Type B pancreatic cell (in vitro differentiated cells): Measurements from ENCODE around the gene PRKCE. TPM values are rescaled to one million over a fixed set of nuclear protein-coding genes. Genes with fewer than 3 reads are reported as not detected.

ENCODE experiments used
- DNase-seq: peaks from one replicate; pipeline ENCODE4 v3.0.0; 2021; ENCODE audit warnings: mixed read lengths; ENCODE audit not compliant: unreplicated experiment; ENCODE audit errors: extremely low spot score
- H3K27ac Mint-ChIP-seq: 2 replicates; pipeline ENCODE4 v1.8.0; 2021; ENCODE audit warnings: mild to moderate bottlenecking, mixed read lengths
- H3K27me3 Mint-ChIP-seq: 2 replicates; pipeline ENCODE4 v1.8.0; 2021; ENCODE audit warnings: mixed read lengths
- H3K36me3 Mint-ChIP-seq: 2 replicates; pipeline ENCODE4 v1.8.0; 2021; ENCODE audit warnings: mixed read lengths
- H3K4me1 Mint-ChIP-seq: one replicate; pipeline ENCODE4 v1.8.0; 2021; ENCODE audit warnings: mixed read lengths; ENCODE audit not compliant: unreplicated experiment
- H3K4me3 Mint-ChIP-seq: 2 replicates; pipeline ENCODE4 v1.8.0; 2021; ENCODE audit warnings: mild to moderate bottlenecking, mixed read lengths
- H3K9me3 Mint-ChIP-seq: 2 replicates; pipeline ENCODE4 v1.8.0; 2021; ENCODE audit warnings: mixed read lengths
- CTCF ChIP-seq: fragments of 200-600 bp; sonication (generic); conservative IDR thresholded peaks from 2 replicates; pipeline ENCODE4 v1.5.0; 2021; ENCODE audit warnings: antibody characterized with exemption, mild to moderate bottlenecking
- total RNA-seq: library from RNA; stranded (reverse); gene quantifications from 2 replicates; pipeline ENCODE4 v1.2.1, GENCODE V29; 2021; ENCODE audit warnings: low replicate concordance

Gene PRKCE
- total RNA-seq, 1 donor from 2014 or later = 21.2 TPM

- Mint-ChIP-seq H3K36me3 (no peaks in the 10 kb centered on the region), H3K4me3 (no peak overlapping the region), H3K27me3 (no peaks in the 10 kb centered on the region), H3K4me1 (peaks cover 6% of the 10 kb centered on the region), H3K27ac (peak overlapping the region; percentile 18), H3K9me3 (peaks cover 6% of the 10 kb centered on the region)
- TF ChIP-seq CTCF = no peak
- no peak for DNase-seq
These were observed 278.4 kb downstream of the PRKCE start for GRCh38 chr2:45929674-45930395.

GRCh38 chr2:45930396-45930792, 278.9 kb downstream of the PRKCE start:
- Mint-ChIP-seq H3K4me1 (peaks cover 6% of the 10 kb centered on the region), H3K27ac (no peak overlapping the region), H3K27me3 (no peaks in the 10 kb centered on the region), H3K4me3 (no peak overlapping the region), H3K36me3 (no peaks in the 10 kb centered on the region), H3K9me3 (peaks cover 6% of the 10 kb centered on the region)
- no peak for TF ChIP-seq CTCF
- no peak for DNase-seq

GRCh38 chr2:45932278-45932975, 281.0 kb downstream of the PRKCE start:
- Mint-ChIP-seq H3K36me3 (no peaks in the 10 kb centered on the region), H3K27me3 (peaks cover 2% of the 10 kb centered on the region), H3K4me3 (no peak overlapping the region), H3K9me3 (peaks cover 6% of the 10 kb centered on the region), H3K4me1 (peaks cover 14% of the 10 kb centered on the region), H3K27ac (no peak overlapping the region)
- no peak for DNase-seq
- no peak for TF ChIP-seq CTCF

- peaks cover 30% of the 10 kb centered on the region for H3K4me1 Mint-ChIP-seq
- H3K9me3 Mint-ChIP-seq = peaks cover 4% of the 10 kb centered on the region
- peaks cover 2% of the 10 kb centered on the region for H3K27me3 Mint-ChIP-seq
- H3K27ac Mint-ChIP-seq = peak overlapping the region; percentile 59
- H3K36me3 Mint-ChIP-seq = no peaks in the 10 kb centered on the region
- H3K4me3 Mint-ChIP-seq = peak overlapping the region; percentile 44
- peak; percentile 87 for TF ChIP-seq CTCF
- DNase-seq = peak; percentile 78
These were observed 284.5 kb downstream of the PRKCE start for GRCh38 chr2:45935791-45936622.

GRCh38 chr2:45936623-45936979, 285.1 kb downstream of the PRKCE start:
- H3K4me1 Mint-ChIP-seq = peaks cover 36% of the 10 kb centered on the region
- H3K4me3 Mint-ChIP-seq = peak overlapping the region; percentile 44
- H3K27me3 Mint-ChIP-seq = peaks cover 2% of the 10 kb centered on the region
- TF ChIP-seq CTCF = no peak
- peaks cover 4% of the 10 kb centered on the region for H3K9me3 Mint-ChIP-seq
- no peaks in the 10 kb centered on the region for H3K36me3 Mint-ChIP-seq
- DNase-seq = no peak
- peak overlapping the region; percentile 59 for H3K27ac Mint-ChIP-seq
